HepG2 (cell line): Measurements from ENCODE around the gene KIRREL2.

ENCODE experiments used
- HCFC1 ChIP-seq: fragments of 150-350 bp; IDR thresholded peaks from 2 replicates; pipeline ENCODE4 v1.6.1; 2014; ENCODE audit warnings: low read depth, low read length
- NFKB2 ChIP-seq: sonication (generic); formaldehyde crosslinking; IDR thresholded peaks from 2 replicates; pipeline ENCODE4 v1.4.0; 2020; ENCODE audit warnings: missing genetic modification reagents, borderline replicate concordance
- PCBP1 ChIP-seq: fragments of 200-400 bp; formaldehyde crosslinking; IDR thresholded peaks from 2 replicates; pipeline ENCODE4 v1.6.1; 2017; ENCODE audit warnings: mild to moderate bottlenecking, low read depth, low read length, borderline replicate concordance
- ZNF549 ChIP-seq: sonication (generic); formaldehyde crosslinking; IDR thresholded peaks from 2 replicates; pipeline ENCODE4 v1.5.0; 2020; ENCODE audit warnings: missing genetic modification reagents
- ZNF740 ChIP-seq: sonication (generic); formaldehyde crosslinking; IDR thresholded peaks from 2 replicates; pipeline ENCODE4 v1.4.0; 2020; ENCODE audit warnings: missing genetic modification reagents
- ZNF850 ChIP-seq: sonication (generic); formaldehyde crosslinking; conservative IDR thresholded peaks from 2 replicates; pipeline ENCODE4 v1.9.0; 2021; ENCODE audit warnings: mild to moderate bottlenecking, missing genetic modification reagents

GRCh38 chr19:35833972-35834371, 22.7 kb upstream of the KIRREL2 start:
- TF ChIP-seq ZNF740 (CRISPR knock-in tag): no peak
- TF ChIP-seq ZNF850 (CRISPR knock-in tag): no peak
- no peak for TF ChIP-seq HCFC1
- no peak for TF ChIP-seq ZNF549 (CRISPR knock-in tag)
- no peak for TF ChIP-seq NFKB2 (CRISPR knock-in tag)
- no peak for TF ChIP-seq PCBP1
